HepG2 (cell line): ENCODE results near the gene CFAP61. TPM values are rescaled to one million over a fixed set of nuclear protein-coding genes. Genes with fewer than 3 reads are reported as not detected.

Experiments
- NFE2 ChIP-seq: sonication (generic); formaldehyde crosslinking; IDR thresholded peaks from 2 replicates; pipeline ENCODE4 v1.4.0; 2020; ENCODE audit warnings: missing genetic modification reagents
- NFIB ChIP-seq: sonication (generic); formaldehyde crosslinking; IDR thresholded peaks from 2 replicates; pipeline ENCODE4 v1.9.0; 2021; ENCODE audit warnings: missing genetic modification reagents, mild to moderate bottlenecking, borderline replicate concordance
- SIN3A ChIP-seq: IDR thresholded peaks from 2 replicates; pipeline ENCODE4 v1.6.1; 2011; ENCODE audit warnings: low read depth, mild to moderate bottlenecking, control low read depth, low read length, borderline replicate concordance
- SMYD3 ChIP-seq: sonication (generic); formaldehyde crosslinking; IDR thresholded peaks from 2 replicates; pipeline ENCODE4 v1.8.1; 2023; ENCODE audit warnings: mild to moderate bottlenecking, missing genetic modification reagents
- TARDBP ChIP-seq: sonication (generic); formaldehyde crosslinking; IDR thresholded peaks from 2 replicates; pipeline ENCODE4 v1.8.0; 2022; ENCODE audit warnings: mild to moderate bottlenecking, missing genetic modification reagents
- ZNF614 ChIP-seq: IDR thresholded peaks from 2 replicates; pipeline ENCODE4 v1.6.1; 2018; ENCODE audit warnings: missing biosample characterization, missing genetic modification reagents, inconsistent platforms, borderline replicate concordance
- ZNF792 ChIP-seq: IDR thresholded peaks from 2 replicates; pipeline ENCODE4 v1.6.1; 2016
- polyA plus RNA-seq, 8 experiments: library from polyadenylated mRNA; depleted of rRNA in 3 of 8; stranded (reverse) in 7 of 8; unstranded in 1 of 8; fragments of >200 nt; fragmentation: Illumina TruSeq in 4 of 8; extraction: Trizol in 4 of 8; gene quantifications; 2 replicates each; pipeline versions ENCODE4 v1.2.1 to v1.2.3, GENCODE V29; 2011 to 2016; ENCODE audit warnings: low read depth in 4 of 8, missing spikeins in 1 of 8, mixed read lengths in 1 of 8; ENCODE audit not compliant: insufficient read depth in 1 of 8
- total RNA-seq, 5 experiments: library from RNA; depleted of rRNA; stranded (reverse); fragments of >200 nt; fragmentation: Illumina TruSeq; extraction: Trizol; gene quantifications; 2 replicates each; pipeline ENCODE4 v1.2.3, GENCODE V29; 2016; ENCODE audit warnings: low read depth in 1 of 5
- TF ChIP-seq, protein P1 (sequence below): sonication (generic); formaldehyde crosslinking; IDR thresholded peaks from 2 replicates; pipeline ENCODE4 v1.4.0; 2020; ENCODE audit warnings: mild to moderate bottlenecking, missing genetic modification reagents
- TF ChIP-seq, protein P2 (sequence below): sonication (generic); formaldehyde crosslinking; IDR thresholded peaks from 2 replicates; pipeline ENCODE4 v1.4.0; 2020; ENCODE audit warnings: missing genetic modification reagents, borderline replicate concordance

CFAP61 gene
- total and polyA plus RNA-seq, 2 of the 13 experiments (the other 11 are each of a cell fraction or from before 2014, with no cell fraction given), result 0.27 TPM; not detected in 1

DNA sequence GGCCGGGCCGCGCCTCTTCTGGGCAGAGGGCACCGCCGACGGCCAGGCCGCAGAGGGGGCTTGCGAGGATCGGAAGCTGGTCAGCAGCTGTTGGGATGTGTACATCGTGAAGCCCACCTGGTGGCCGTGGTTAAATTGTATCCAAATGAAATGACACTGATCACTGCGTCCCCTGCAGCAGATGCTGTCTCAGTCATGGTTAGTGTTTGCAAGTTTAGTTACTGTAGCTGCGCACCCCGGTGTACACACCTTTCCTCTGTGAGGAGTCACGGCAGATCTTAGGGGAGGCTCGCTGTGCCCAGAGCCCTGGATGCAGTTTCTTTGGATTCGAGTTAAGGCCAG is 34.5 kb upstream of the CFAP61 start (continued):
- TF ChIP-seq TARDBP (CRISPR knock-in tag) (peak; percentile 42), NFIB (CRISPR knock-in tag) (no peak), SIN3A (no peak), ZNF614 (CRISPR knock-in tag) (no peak), ZNF792 (no peak; the same call in 1 of the 2 replicates), SMYD3 (CRISPR knock-in tag) (0 out of 2 replicates have a peak, but pooled peaks have one; percentile 19), NFE2 (CRISPR knock-in tag) (no peak)
- TF ChIP-seq, protein P1, sequence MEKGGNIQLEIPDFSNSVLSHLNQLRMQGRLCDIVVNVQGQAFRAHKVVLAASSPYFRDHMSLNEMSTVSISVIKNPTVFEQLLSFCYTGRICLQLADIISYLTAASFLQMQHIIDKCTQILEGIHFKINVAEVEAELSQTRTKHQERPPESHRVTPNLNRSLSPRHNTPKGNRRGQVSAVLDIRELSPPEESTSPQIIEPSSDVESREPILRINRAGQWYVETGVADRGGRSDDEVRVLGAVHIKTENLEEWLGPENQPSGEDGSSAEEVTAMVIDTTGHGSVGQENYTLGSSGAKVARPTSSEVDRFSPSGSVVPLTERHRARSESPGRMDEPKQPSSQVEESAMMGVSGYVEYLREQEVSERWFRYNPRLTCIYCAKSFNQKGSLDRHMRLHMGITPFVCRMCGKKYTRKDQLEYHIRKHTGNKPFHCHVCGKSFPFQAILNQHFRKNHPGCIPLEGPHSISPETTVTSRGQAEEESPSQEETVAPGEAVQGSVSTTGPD, result no peak
- TF ChIP-seq, protein P2, sequence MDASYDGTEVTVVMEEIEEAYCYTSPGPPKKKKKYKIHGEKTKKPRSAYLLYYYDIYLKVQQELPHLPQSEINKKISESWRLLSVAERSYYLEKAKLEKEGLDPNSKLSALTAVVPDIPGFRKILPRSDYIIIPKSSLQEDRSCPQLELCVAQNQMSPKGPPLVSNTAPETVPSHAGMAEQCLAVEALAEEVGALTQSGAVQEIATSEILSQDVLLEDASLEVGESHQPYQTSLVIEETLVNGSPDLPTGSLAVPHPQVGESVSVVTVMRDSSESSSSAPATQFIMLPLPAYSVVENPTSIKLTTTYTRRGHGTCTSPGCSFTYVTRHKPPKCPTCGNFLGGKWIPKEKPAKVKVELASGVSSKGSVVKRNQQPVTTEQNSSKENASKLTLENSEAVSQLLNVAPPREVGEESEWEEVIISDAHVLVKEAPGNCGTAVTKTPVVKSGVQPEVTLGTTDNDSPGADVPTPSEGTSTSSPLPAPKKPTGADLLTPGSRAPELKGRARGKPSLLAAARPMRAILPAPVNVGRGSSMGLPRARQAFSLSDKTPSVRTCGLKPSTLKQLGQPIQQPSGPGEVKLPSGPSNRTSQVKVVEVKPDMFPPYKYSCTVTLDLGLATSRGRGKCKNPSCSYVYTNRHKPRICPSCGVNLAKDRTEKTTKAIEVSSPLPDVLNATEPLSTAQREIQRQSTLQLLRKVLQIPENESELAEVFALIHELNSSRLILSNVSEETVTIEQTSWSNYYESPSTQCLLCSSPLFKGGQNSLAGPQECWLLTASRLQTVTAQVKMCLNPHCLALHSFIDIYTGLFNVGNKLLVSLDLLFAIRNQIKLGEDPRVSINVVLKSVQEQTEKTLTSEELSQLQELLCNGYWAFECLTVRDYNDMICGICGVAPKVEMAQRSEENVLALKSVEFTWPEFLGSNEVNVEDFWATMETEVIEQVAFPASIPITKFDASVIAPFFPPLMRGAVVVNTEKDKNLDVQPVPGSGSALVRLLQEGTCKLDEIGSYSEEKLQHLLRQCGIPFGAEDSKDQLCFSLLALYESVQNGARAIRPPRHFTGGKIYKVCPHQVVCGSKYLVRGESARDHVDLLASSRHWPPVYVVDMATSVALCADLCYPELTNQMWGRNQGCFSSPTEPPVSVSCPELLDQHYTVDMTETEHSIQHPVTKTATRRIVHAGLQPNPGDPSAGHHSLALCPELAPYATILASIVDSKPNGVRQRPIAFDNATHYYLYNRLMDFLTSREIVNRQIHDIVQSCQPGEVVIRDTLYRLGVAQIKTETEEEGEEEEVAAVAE, result peak; percentile 15; the same call in 1 of the 2 replicates
